ENCODE measurements around the gene TMEM50B. TPM values are rescaled to one million over a fixed set of nuclear protein-coding genes. Genes with fewer than 3 reads are reported as not detected.
A peak's percentile ranks its signal among the peaks of the same experiment; 100 is the strongest.

Gene TMEM50B
- total RNA-seq, 2 donors from 2014 or later: 51.4 to 79.9 TPM

GRCh38 chr21:33430858-33431257 lies 48.9 kb downstream of the TMEM50B start:
- Histone ChIP-seq H3K4me1 (ENCODE audit: control insufficient read depth in 1 of 2, low read depth in 2 of 2) (peaks cover 20 to 34% of the 10 kb centered on the region in 2 donors), H3K27ac (no peak overlapping the region), H3K4me3 (no peak overlapping the region), H3K27me3 (replicated peaks; ENCODE audit: insufficient read depth) (no peaks in the 10 kb centered on the region), H3K9me3 (no peaks in the 10 kb centered on the region), H3K36me3 (peaks cover 54% of the 10 kb centered on the region)
- DNase-seq (ENCODE audit: low spot score) (no peak), ATAC-seq (ENCODE audit: insufficient number of reproducible peaks, low FRiP score, low read depth) (no peak)
- TF ChIP-seq CTCF (IDR thresholded peaks at IDR 0.05): no peak

- DNase-seq (ENCODE audit: low spot score): no peak
- Histone ChIP-seq H3K4me1 (ENCODE audit: control insufficient read depth in 1 of 2, low read depth in 2 of 2) (peaks cover 3 to 13% of the 10 kb centered on the region in 2 donors), H3K27ac (peak overlapping the region in 1 of 2 donors; percentile 27), H3K27me3 (replicated peaks; ENCODE audit: insufficient read depth) (no peaks in the 10 kb centered on the region), H3K4me3 (no peak overlapping the region), H3K36me3 (peaks cover 73% of the 10 kb centered on the region), H3K9me3 (no peaks in the 10 kb centered on the region)
- no peak for TF ChIP-seq CTCF (IDR thresholded peaks at IDR 0.05)
- no peak for ATAC-seq (ENCODE audit: insufficient number of reproducible peaks, low FRiP score, low read depth)
These were observed 51.1 kb downstream of the TMEM50B start for GRCh38 chr21:33428669-33429068.

GRCh38 chr21:33427051-33427450 lies 52.7 kb downstream of the TMEM50B start:
- peaks cover 3 to 9% of the 10 kb centered on the region in 2 donors for H3K4me1 ChIP-seq (ENCODE audit: control insufficient read depth in 1 of 2, low read depth in 2 of 2)
- H3K9me3 ChIP-seq: no peaks in the 10 kb centered on the region
- no peak for TF ChIP-seq CTCF (IDR thresholded peaks at IDR 0.05)
- H3K27ac ChIP-seq: no peak overlapping the region
- DNase-seq (ENCODE audit: low spot score): no peak
- H3K4me3 ChIP-seq: no peak overlapping the region
- H3K36me3 ChIP-seq: peaks cover 65% of the 10 kb centered on the region
- no peaks in the 10 kb centered on the region for H3K27me3 ChIP-seq (replicated peaks; ENCODE audit: insufficient read depth)
- ATAC-seq (ENCODE audit: insufficient number of reproducible peaks, low FRiP score, low read depth): no peak

GRCh38 chr21:33425825-33426224 lies 53.9 kb downstream of the TMEM50B start:
- Histone ChIP-seq H3K27me3 (replicated peaks; ENCODE audit: insufficient read depth) (no peaks in the 10 kb centered on the region), H3K4me1 (ENCODE audit: control insufficient read depth in 1 of 2, low read depth in 2 of 2) (peaks cover 3 to 9% of the 10 kb centered on the region in 2 donors), H3K4me3 (no peak overlapping the region), H3K27ac (no peak overlapping the region), H3K9me3 (no peaks in the 10 kb centered on the region), H3K36me3 (peaks cover 61% of the 10 kb centered on the region)
- DNase-seq (ENCODE audit: low spot score) (no peak), ATAC-seq (ENCODE audit: insufficient number of reproducible peaks, low FRiP score, low read depth) (no peak)
- no peak for TF ChIP-seq CTCF (IDR thresholded peaks at IDR 0.05)

GRCh38 chr21:33424214-33424613 lies 55.6 kb downstream of the TMEM50B start:
- TF ChIP-seq CTCF (IDR thresholded peaks at IDR 0.05): no peak
- DNase-seq (ENCODE audit: low spot score) (no peak), ATAC-seq (ENCODE audit: insufficient number of reproducible peaks, low FRiP score, low read depth) (no peak)
- H3K36me3 ChIP-seq: peaks cover 53% of the 10 kb centered on the region
- H3K4me1 ChIP-seq (ENCODE audit: control insufficient read depth in 1 of 2, low read depth in 2 of 2): peaks cover 4 to 21% of the 10 kb centered on the region in 2 donors
- H3K4me3 ChIP-seq: no peak overlapping the region
- no peaks in the 10 kb centered on the region for H3K27me3 ChIP-seq (replicated peaks; ENCODE audit: insufficient read depth)
- no peaks in the 10 kb centered on the region for H3K9me3 ChIP-seq
- H3K27ac ChIP-seq: no peak overlapping the region
